H1 (cell line): Measurements from ENCODE around the gene DKC1. TPM values are rescaled to one million over a fixed set of nuclear protein-coding genes. Genes with fewer than 3 reads are reported as not detected.

Experiments used
- CTCF ChIA-PET: fragments of 300-600 bp; sonication (Branson Sonifier 250); formaldehyde crosslinking; loops from one replicate; lab custom pipeline; 2021; ENCODE audit not compliant: partially characterized antibody; lab: Charles Lee
- POLR2A ChIA-PET: fragments of 300-600 bp; sonication (Branson Sonifier 250); formaldehyde crosslinking; loops from one replicate; lab custom pipeline; 2021; ENCODE audit warnings: inconsistent platforms; ENCODE audit not compliant: partially characterized antibody; lab: Charles Lee
- DNase-seq, 2 experiments: peaks; one replicate each; pipeline versions ENCODE4 v3.0.0 to v3.0.0-alpha.2; 2010 to 2022; ENCODE audit warnings: low spot score in 2 of 2, low read depth in 1 of 2, mixed read lengths in 1 of 2
- FAIRE-seq: peaks from 2 replicates; lab custom pipeline; 2011; peaks lifted over from hg19 to GRCh38; lab: Jason Lieb, UNC
- H2AFZ ChIP-seq: 2 replicates; pipeline ENCODE4 v1.8.1; 2012; ENCODE audit warnings: low read length, inconsistent platforms
- H2AK5ac ChIP-seq: 2 replicates; pipeline ENCODE4 v1.6.1; 2013; ENCODE audit warnings: low read depth, low read length
- H2BK120ac ChIP-seq: replicated peaks from 2 replicates; pipeline ENCODE3; 2013; ENCODE audit warnings: low read depth, low read length, inconsistent platforms
- H2BK12ac ChIP-seq: 2 replicates; pipeline ENCODE4 v1.6.1; 2013; ENCODE audit warnings: low read depth, low read length
- H2BK15ac ChIP-seq: 2 replicates; pipeline ENCODE4 v1.6.1; 2013; ENCODE audit warnings: low read length
- H2BK20ac ChIP-seq: 2 replicates; pipeline ENCODE4 v1.6.1; 2013; ENCODE audit warnings: low read length
- H2BK5ac ChIP-seq: 2 replicates; pipeline ENCODE4 v1.6.1; 2013; ENCODE audit warnings: low read depth, low read length
- H3K14ac ChIP-seq: 2 replicates; pipeline ENCODE4 v1.6.1; 2013; ENCODE audit warnings: inconsistent platforms; ENCODE audit not compliant: insufficient read length
- H3K18ac ChIP-seq: 2 replicates; pipeline ENCODE4 v1.6.1; 2013; ENCODE audit warnings: low read length; ENCODE audit errors: extremely low read depth
- H3K23ac ChIP-seq: 2 replicates; pipeline ENCODE4 v1.6.1; 2013; ENCODE audit warnings: inconsistent platforms; ENCODE audit not compliant: insufficient read length
- H3K23me2 ChIP-seq: 2 replicates; pipeline ENCODE4 v1.6.1; 2013; ENCODE audit warnings: low read depth, low read length
- H3K27ac ChIP-seq: 2 replicates; pipeline ENCODE4 v1.6.1; 2011; ENCODE audit warnings: low read depth, low read length, inconsistent platforms
- H3K27me3 ChIP-seq, 4 experiments: replicated peaks in 1 of 4; 1 replicate in 1 of 4; 2 replicates in 3 of 4; pipeline versions ENCODE4 v1.6.1 to v1.8.1; 2011 to 2013; ENCODE audit warnings: low read length in 3 of 4, mild to moderate bottlenecking in 3 of 4, inconsistent platforms in 2 of 4, mixed read lengths in 2 of 4, moderate library complexity in 1 of 4; ENCODE audit not compliant: control insufficient read depth in 3 of 4, insufficient read depth in 3 of 4; ENCODE audit errors: extremely low read depth in 1 of 4
- H3K36me3 ChIP-seq, 4 experiments: 2 replicates each; pipeline versions ENCODE4 v1.6.1 to v1.8.1; 2011 to 2013; ENCODE audit warnings: mild to moderate bottlenecking in 4 of 4, low read length in 3 of 4, moderate library complexity in 2 of 4, control low read depth in 1 of 4, inconsistent platforms in 1 of 4; ENCODE audit not compliant: insufficient read depth in 4 of 4, control insufficient read depth in 2 of 4
- H3K4ac ChIP-seq: replicated peaks from 2 replicates; pipeline ENCODE3; 2013; ENCODE audit warnings: low read length, low read depth, mixed read lengths, inconsistent platforms; ENCODE audit not compliant: insufficient read length
- H3K4me1 ChIP-seq, 4 experiments: replicated peaks in 1 of 4; 1 replicate in 1 of 4; 2 replicates in 3 of 4; pipeline versions ENCODE4 v1.6.1 to v1.8.1; 2011 to 2013; ENCODE audit warnings: low read length in 3 of 4, inconsistent platforms in 2 of 4, mixed read lengths in 1 of 4; ENCODE audit not compliant: insufficient read depth in 4 of 4, control insufficient read depth in 3 of 4
- H3K4me2 ChIP-seq, 2 experiments: 2 replicates each; pipeline versions ENCODE4 v1.6.1 to v1.8.1; 2011 to 2013; ENCODE audit warnings: low read depth in 2 of 2, low read length in 2 of 2, control low read depth in 1 of 2, inconsistent platforms in 1 of 2, mild to moderate bottlenecking in 1 of 2; ENCODE audit not compliant: insufficient read depth in 1 of 2
- H3K4me3 ChIP-seq, 4 experiments: fragments of 200-600, 300-600 bp in 1 of 4; sonication (generic), shearing (Covaris generic), sonication (Bioruptor Twin) in 1 of 4; 2 replicates each; pipeline versions ENCODE4 v1.5.1 to v1.8.1; 2011 to 2016; ENCODE audit warnings: low read length in 4 of 4, low read depth in 3 of 4, control low read depth in 2 of 4, inconsistent platforms in 2 of 4, mild to moderate bottlenecking in 2 of 4, mixed read lengths in 1 of 4, moderate library complexity in 1 of 4; ENCODE audit not compliant: insufficient read depth in 2 of 4; ENCODE audit errors: extremely low read depth in 1 of 4
- H3K56ac ChIP-seq: replicated peaks from 2 replicates; pipeline ENCODE3; 2013; ENCODE audit warnings: low read depth, mild to moderate bottlenecking, mixed read lengths, low read length, inconsistent platforms; ENCODE audit not compliant: insufficient read length
- H3K79me1 ChIP-seq: 2 replicates; pipeline ENCODE4 v1.6.1; 2013; ENCODE audit warnings: low read depth, low read length, control low read depth
- H3K79me2 ChIP-seq, 2 experiments: 2 replicates each; pipeline versions ENCODE4 v1.6.1 to v1.8.1; 2012 to 2013; ENCODE audit warnings: low read length in 2 of 2, mild to moderate bottlenecking in 2 of 2, inconsistent platforms in 1 of 2; ENCODE audit not compliant: insufficient read depth in 2 of 2, control insufficient read depth in 1 of 2
- H3K9ac ChIP-seq, 4 experiments: replicated peaks in 1 of 4; 1 replicate in 1 of 4; 2 replicates in 3 of 4; pipeline versions ENCODE4 v1.6.1 to v1.8.1; 2011 to 2013; ENCODE audit warnings: low read depth in 3 of 4, low read length in 3 of 4, control low read depth in 2 of 4, mild to moderate bottlenecking in 2 of 4, moderate library complexity in 2 of 4, inconsistent platforms in 1 of 4; ENCODE audit errors: extremely low read depth in 1 of 4
- H3K9me3 ChIP-seq, 2 experiments: 2 replicates each; pipeline versions ENCODE4 v1.6.1 to v1.8.1; 2012 to 2013; ENCODE audit warnings: mild to moderate bottlenecking in 2 of 2, moderate library complexity in 2 of 2, control low read depth in 1 of 2, inconsistent platforms in 1 of 2, low read depth in 1 of 2, low read length in 1 of 2, mixed read lengths in 1 of 2; ENCODE audit not compliant: insufficient read depth in 2 of 2
- H4K20me1 ChIP-seq, 2 experiments: replicated peaks in 1 of 2; 2 replicates each; pipeline versions ENCODE3 to v1.8.1; 2011 to 2013; ENCODE audit warnings: inconsistent platforms in 2 of 2, low read length in 2 of 2, mild to moderate bottlenecking in 1 of 2; ENCODE audit not compliant: insufficient read depth in 2 of 2, control insufficient read depth in 1 of 2
- H4K5ac ChIP-seq: 2 replicates; pipeline ENCODE4 v1.6.1; 2013; ENCODE audit warnings: low read length, low read depth, mixed read lengths, inconsistent platforms; ENCODE audit not compliant: insufficient read length
- H4K8ac ChIP-seq: 2 replicates; pipeline ENCODE4 v1.8.0; 2013; ENCODE audit warnings: mild to moderate bottlenecking, moderate library complexity, low read length, inconsistent platforms; ENCODE audit not compliant: insufficient read depth; ENCODE audit errors: extremely low read depth
- H4K91ac ChIP-seq: replicated peaks from 2 replicates; pipeline ENCODE3; 2013; ENCODE audit warnings: low read length, mixed read lengths, inconsistent platforms; ENCODE audit not compliant: insufficient read length
- ASH2L ChIP-seq: fragments of 200-600, 300-600 bp; sonication (generic); IDR thresholded peaks from one replicate; pipeline ENCODE4 v1.7.1; 2017; ENCODE audit warnings: low read length
- BACH1 ChIP-seq: IDR thresholded peaks from 2 replicates; pipeline ENCODE4 v1.6.1; 2012; ENCODE audit warnings: low read length, improper control_type of control experiment
- BCL11A ChIP-seq, 2 experiments: IDR thresholded peaks; one replicate each; pipeline ENCODE4 v1.6.1; 2011; ENCODE audit warnings: low read depth in 2 of 2, low read length in 2 of 2, mild to moderate bottlenecking in 2 of 2
- CEBPB ChIP-seq: IDR thresholded peaks from 2 replicates; pipeline ENCODE4 v1.6.1; 2012; ENCODE audit warnings: low read depth, low read length
- CREB1 ChIP-seq: IDR thresholded peaks from 2 replicates; pipeline ENCODE4 v1.6.1; 2012; ENCODE audit warnings: inconsistent platforms
- CTCF ChIP-seq, 3 experiments: IDR thresholded peaks; 1 replicate in 2 of 3; 2 replicates in 1 of 3; pipeline versions ENCODE4 v1.5.1 to v1.6.1; 2011; ENCODE audit warnings: low read length in 3 of 3, mild to moderate bottlenecking in 3 of 3, inconsistent platforms in 2 of 3, low read depth in 1 of 3, moderate library complexity in 1 of 3; ENCODE audit not compliant: insufficient read depth in 1 of 3; ENCODE audit errors: control extremely low read depth in 1 of 3
- HDAC2 ChIP-seq, 2 experiments: fragments of 300-600 bp in 1 of 2; sonication (generic) in 1 of 2; IDR thresholded peaks; 2 replicates each; pipeline ENCODE4 v1.6.1; 2011 to 2012; ENCODE audit warnings: low read depth in 2 of 2, low read length in 2 of 2, mild to moderate bottlenecking in 2 of 2, moderate library complexity in 2 of 2, borderline replicate concordance in 1 of 2, inconsistent platforms in 1 of 2
- HDAC6 ChIP-seq: IDR thresholded peaks from one replicate; pipeline ENCODE4 v1.7.1; 2012; ENCODE audit warnings: low read depth, mild to moderate bottlenecking, inconsistent platforms, low read length, moderate library complexity
- KDM5A ChIP-seq: fragments of 200-600 bp; IDR thresholded peaks from 2 replicates; pipeline ENCODE4 v1.7.1; 2012; ENCODE audit warnings: mild to moderate bottlenecking, low read length, inconsistent platforms, mixed read lengths
- MAFK ChIP-seq: IDR thresholded peaks from 2 replicates; pipeline ENCODE4 v1.6.1; 2012; ENCODE audit warnings: low read depth, mild to moderate bottlenecking, improper control_type of control experiment, low read length
- SIRT6 ChIP-seq: IDR thresholded peaks from one replicate; pipeline ENCODE4 v1.7.1; 2012; ENCODE audit warnings: low read length, inconsistent platforms
- SP4 ChIP-seq: IDR thresholded peaks from 2 replicates; pipeline ENCODE4 v1.6.1; 2012; ENCODE audit warnings: low read length, inconsistent platforms
- WGBS, 2 experiments: shearing (Covaris generic) in 1 of 2; methylation state at CpG; one replicate each; pipeline versions ENCODE4 v1.1.6 to v1.1.7; 2013 to 2015; ENCODE audit warnings: low lambda C conversion rate in 2 of 2, mixed read lengths in 2 of 2, inconsistent platforms in 1 of 2, low coverage in 1 of 2, missing lambda C conversion rate in 1 of 2; ENCODE audit not compliant: insufficient replicate concordance in 2 of 2, insufficient coverage in 1 of 2, insufficient read length in 1 of 2; ENCODE audit errors: extremely low coverage in 1 of 2, missing lambda C conversion rate in 1 of 2; 5-methylcytosine and 5-hydroxymethylcytosine counted together
- polyA plus RNA-seq, 7 experiments: library from polyadenylated mRNA; depleted of rRNA in 3 of 7; stranded (reverse) in 5 of 7; unstranded in 2 of 7; fragments of >200 nt in 5 of 7; fragments of 200-250 nt in 2 of 7; gene quantifications; 1 replicate in 5 of 7; 2 replicates in 1 of 7; 4 replicates in 1 of 7; pipeline versions ENCODE4 v1.2.1 to v1.2.3, GENCODE V29; 2011 to 2013; ENCODE audit warnings: missing spikeins in 2 of 7, mixed read lengths in 2 of 7
- total RNA-seq: library from RNA; stranded (reverse); fragmentation: NEBNext Ultra II Directional; extraction: Animal tissue kit (Norgen Biotek cat#: 25700); gene quantifications from 2 replicates; pipeline ENCODE4 v1.2.1, GENCODE V29; 2021

Gene DKC1
- total and polyA plus RNA-seq, 2 of the 8 experiments (the other 6 are each of a cell fraction or from before 2014, with no cell fraction given), result 65.6 to 143 TPM

- Histone ChIP-seq H3K9ac (no peak overlapping the region), H3K4me1 (no peaks in the 10 kb centered on the region), H3K18ac (no peak overlapping the region), H3K4ac (no peak overlapping the region), H3K79me1 (no peaks in the 10 kb centered on the region), H2BK20ac (no peak overlapping the region), H3K56ac (no peak overlapping the region), H3K9me3 (no peaks in the 10 kb centered on the region), H3K27ac (no peak overlapping the region), H3K23me2 (no peaks in the 10 kb centered on the region), H3K36me3 (no peaks in the 10 kb centered on the region), H3K14ac (no peak overlapping the region), H2BK120ac (no peak overlapping the region), H4K8ac (no peak overlapping the region), H3K79me2 (no peaks in the 10 kb centered on the region), H3K23ac (no peak overlapping the region), H3K4me2 (no peak overlapping the region), H3K27me3 (no peaks in the 10 kb centered on the region), H4K5ac (no peak overlapping the region), H2AFZ (no peak overlapping the region), H4K20me1 (no peaks in the 10 kb centered on the region), H2AK5ac (no peak overlapping the region), H2BK12ac (no peak overlapping the region), H3K4me3 (no peak overlapping the region), H2BK15ac (no peak overlapping the region), H4K91ac (no peak overlapping the region), H2BK5ac (no peak overlapping the region)
- CTCF ChIA-PET, result interaction anchor here (0.6 kb wide), 1 partner anchor 578 kb away, joined by 3 read pairs; no protein-coding TSS in a partner anchor
- POLR2A ChIA-PET, result no interaction called here
- DNase-seq, result no peak
- FAIRE-seq, result no peak
- WGBS, 2 experiments, result 72% methylated on average over 4 of the region's 4 CpGs; no CpG with 5 or more reads in 1 of the 2 experiments
- TF ChIP-seq BCL11A (IDR thresholded peaks at IDR 0.05; ENCODE audit: low read depth in 2 of 2, low read length in 2 of 2) (no peak), CREB1 (no peak), KDM5A (no peak), SIRT6 (no peak), MAFK (no peak), HDAC2 (IDR thresholded peaks at IDR 0.05; ENCODE audit: borderline replicate concordance in 1 of 2, low read depth in 2 of 2, low read length in 2 of 2) (no peak), ASH2L (no peak), SP4 (no peak), BACH1 (no peak), CTCF (IDR thresholded peaks at IDR 0.05; ENCODE audit: control extremely low read depth in 1 of 3, insufficient read depth in 1 of 3, low read depth in 1 of 3, low read length in 3 of 3) (no peak), CEBPB (no peak), HDAC6 (no peak)
These were observed 42.6 kb upstream of the DKC1 start for GRCh38 chrX:154720067-154720466.
